Thyroid gland (tissue), 4 donors: ENCODE measurements around the gene ZFY.

Experiments used
- CTCF ChIP-seq, 6 experiments: fragments of 200-600 bp in 3 of 6; fragments of 450-650 bp in 3 of 6; sonication (generic) in 3 of 6; IDR thresholded peaks; one replicate each; pipeline ENCODE4 v1.5.1; 2016 to 2019; ENCODE audit warnings: antibody characterized with exemption in 6 of 6, mild to moderate bottlenecking in 2 of 6, inconsistent platforms in 1 of 6, moderate library complexity in 1 of 6
- POLR2A ChIP-seq, 2 donors: fragments of 450-650 bp; IDR thresholded peaks; one replicate each; pipeline ENCODE4 v1.6.1; 2017; ENCODE audit warnings: antibody characterized with exemption in 2 of 2, mild to moderate bottlenecking in 2 of 2, moderate library complexity in 1 of 2

DNA sequence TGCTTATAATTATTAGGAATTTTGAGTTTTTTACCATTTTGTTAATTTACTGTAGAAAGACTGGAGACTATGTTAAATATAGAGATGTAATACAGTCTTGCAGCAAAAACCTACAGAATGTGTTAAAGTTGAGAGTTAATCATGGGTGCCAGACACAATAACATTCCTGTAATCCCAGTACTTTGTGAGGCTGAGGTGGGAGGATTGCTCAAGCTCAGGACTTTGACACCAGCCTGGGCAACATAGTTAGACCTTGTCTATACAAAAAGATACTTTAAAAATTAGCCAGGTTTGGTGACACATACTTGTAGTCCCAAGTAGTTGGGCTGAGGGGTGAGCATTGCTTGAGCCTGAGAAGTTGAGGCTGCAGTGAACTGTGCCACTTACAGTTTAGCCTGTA lies 17.7 kb downstream of the ZFY start:
- no peak for TF ChIP-seq CTCF (IDR thresholded peaks at IDR 0.05)
- no peak for TF ChIP-seq POLR2A (IDR thresholded peaks at IDR 0.05)
